C4-2B (cell line): ENCODE data around the gene HLA-DOA.

Source experiments
- H3K27ac ChIP-seq: fragments of 450-650 bp; 2 replicates; pipeline ENCODE4 v1.5.1; 2017
- CTCF ChIP-seq: fragments of 450-650 bp; conservative IDR thresholded peaks from 2 replicates; pipeline ENCODE4 v1.5.1; 2017; ENCODE audit warnings: mild to moderate bottlenecking
- ZFX ChIP-seq: fragments of 450-650 bp; IDR thresholded peaks from 2 replicates; pipeline ENCODE4 v1.6.1; 2017

The HLA-DOA gene

DNA sequence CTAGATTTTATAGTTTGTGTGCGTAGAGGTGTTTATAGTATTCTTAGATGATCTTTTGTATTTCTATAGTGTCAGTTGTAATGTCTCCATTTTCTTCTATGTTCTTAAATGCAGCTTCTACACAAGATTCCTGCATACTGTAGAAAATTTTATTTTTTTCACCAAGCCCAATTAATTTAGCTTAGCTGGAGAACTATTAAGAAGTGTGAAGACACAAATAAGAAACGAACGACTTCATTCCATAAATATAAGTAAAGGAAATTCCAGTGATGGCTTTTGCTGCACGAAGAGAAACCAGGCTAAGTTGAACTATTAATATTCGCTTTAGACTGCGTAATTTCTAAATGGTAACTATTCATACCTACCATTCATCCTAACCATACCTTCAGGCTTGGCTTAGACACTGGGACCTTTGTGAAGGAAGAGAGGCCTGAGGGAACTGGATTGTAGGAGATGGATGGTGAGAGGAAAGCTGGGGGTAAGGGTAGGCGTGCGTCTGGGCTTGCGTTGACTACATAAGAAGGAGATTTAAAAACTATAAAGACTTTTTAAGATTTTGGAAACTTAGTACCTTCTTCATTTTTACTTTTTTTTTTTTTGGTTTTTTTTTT, 15.9 kb downstream of the HLA-DOA start:
- no peak overlapping the region for H3K27ac ChIP-seq
- TF ChIP-seq ZFX (no peak), CTCF (no peak)

- TF ChIP-seq ZFX (no peak), CTCF (no peak)
- no peak overlapping the region for H3K27ac ChIP-seq
Observed at GRCh38 chr6:32991972-32992371, 17.4 kb downstream of the HLA-DOA start.

GRCh38 chr6:32989368-32989767, 20.0 kb downstream of the HLA-DOA start:
- no peak for TF ChIP-seq ZFX
- no peak for TF ChIP-seq CTCF
- H3K27ac ChIP-seq = no peak overlapping the region

- TF ChIP-seq CTCF = peak; percentile 94
- TF ChIP-seq ZFX = no peak
- H3K27ac ChIP-seq = no peak overlapping the region; the same call in 1 of the 2 replicates
Observed at GRCh38 chr6:32984622-32985389, 24.6 kb downstream of the HLA-DOA start.

DNA sequence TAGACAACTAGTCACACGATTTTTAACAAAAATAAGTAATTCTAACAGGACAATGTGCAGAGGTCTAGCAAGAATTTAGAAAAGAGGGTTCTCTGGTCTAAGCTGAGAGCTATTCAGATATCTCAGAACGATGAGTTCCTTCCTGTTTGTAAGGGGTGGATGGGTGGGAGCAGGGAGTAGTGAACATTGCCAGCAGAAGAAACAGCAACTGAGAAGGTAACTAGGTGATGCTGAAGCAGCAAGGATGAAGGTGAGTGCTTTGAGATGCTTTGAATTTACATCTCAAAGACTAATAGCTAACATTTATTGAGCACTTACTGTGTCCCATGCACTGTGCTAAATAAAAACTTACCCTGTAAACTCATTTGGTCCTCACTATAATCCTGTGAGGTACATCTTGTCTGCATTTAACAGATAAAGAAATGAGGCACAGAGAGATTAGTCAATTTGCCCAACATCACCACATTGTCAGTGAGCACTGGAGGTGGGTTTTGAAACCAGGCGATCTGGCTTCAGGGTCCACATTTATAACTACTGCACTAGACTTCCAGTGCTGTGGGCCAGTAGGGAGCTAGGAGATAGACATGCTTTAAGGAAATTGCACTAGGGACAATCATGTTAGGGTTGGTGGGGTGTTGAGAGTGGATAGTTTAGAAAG, 25.3 kb downstream of the HLA-DOA start:
- H3K27ac ChIP-seq = no peak overlapping the region; the same call in 1 of the 2 replicates
- TF ChIP-seq ZFX (no peak), CTCF (no peak)

GRCh38 chr6:32983493-32983848, 25.9 kb downstream of the HLA-DOA start:
- no peak overlapping the region; the same call in 1 of the 2 replicates for H3K27ac ChIP-seq
- no peak for TF ChIP-seq CTCF
- TF ChIP-seq ZFX = no peak
